Lung (tissue), 12 donors: ENCODE measurements around the gene GPM6B. TPM values are rescaled to one million over a fixed set of nuclear protein-coding genes. Genes with fewer than 3 reads are reported as not detected.

Experiments used
- ATAC-seq: fragments of 200-7000 bp; cut with Tn5 transposase; one replicate; pipeline ENCODE4 v1.9.1; 2020; ENCODE audit warnings: moderate number of reproducible peaks; ENCODE audit not compliant: insufficient read depth, low FRiP score
- DNase-seq, 3 donors: peaks; one replicate each; pipeline ENCODE4 v3.0.0-alpha.2; 2013 to 2017
- H3K27ac ChIP-seq, 2 donors: one replicate each; pipeline ENCODE4 v1.5.1; 2013; ENCODE audit warnings: mild to moderate bottlenecking in 2 of 2, moderate library complexity in 2 of 2, control low read depth in 1 of 2, inconsistent platforms in 1 of 2, low read depth in 1 of 2, low read length in 1 of 2
- H3K27me3 ChIP-seq, 3 donors: one replicate each; pipeline ENCODE4 v1.5.1; 2013; ENCODE audit warnings: low read length in 2 of 3; ENCODE audit not compliant: control insufficient read depth in 3 of 3, insufficient read depth in 3 of 3
- H3K36me3 ChIP-seq, 4 donors: one replicate each; pipeline ENCODE4 v1.5.1; 2013; ENCODE audit warnings: low read length in 4 of 4, mild to moderate bottlenecking in 1 of 4, moderate library complexity in 1 of 4; ENCODE audit not compliant: control insufficient read depth in 4 of 4, insufficient read depth in 4 of 4
- H3K4me1 ChIP-seq, 5 donors: one replicate each; pipeline ENCODE4 v1.5.1; 2013; ENCODE audit warnings: low read length in 5 of 5, mild to moderate bottlenecking in 2 of 5, moderate library complexity in 1 of 5; ENCODE audit not compliant: control insufficient read depth in 5 of 5, insufficient read depth in 5 of 5
- H3K4me3 ChIP-seq: one replicate; pipeline ENCODE4 v1.5.1; 2013; ENCODE audit warnings: mild to moderate bottlenecking, control low read depth, moderate library complexity
- H3K9ac ChIP-seq, 2 donors: one replicate each; pipeline ENCODE4 v1.5.1; 2013; ENCODE audit warnings: low read length in 2 of 2, control low read depth in 1 of 2; ENCODE audit not compliant: insufficient read depth in 1 of 2
- H3K9me3 ChIP-seq, 4 donors: one replicate each; pipeline ENCODE4 v1.5.1; 2013; ENCODE audit warnings: low read length in 3 of 4, mild to moderate bottlenecking in 1 of 4, moderate library complexity in 1 of 4; ENCODE audit not compliant: control insufficient read depth in 4 of 4, insufficient read depth in 3 of 4
- WGBS, 2 donors: extraction: QIAGEN DNeasy Blood & Tissue Kit; methylation state at CpG; one replicate each; pipeline ENCODE4 v1.1.7; 2013; 5-methylcytosine and 5-hydroxymethylcytosine counted together
- polyA plus RNA-seq, 2 donors: library from polyadenylated mRNA; stranded (reverse); fragments of 200-250 nt; gene quantifications; one replicate each; pipeline ENCODE4 v1.2.1, GENCODE V29; 2013
- total RNA-seq, 2 donors: library from RNA; depleted of rRNA in 1 of 2; stranded (reverse); fragments of >200 nt in 1 of 2; gene quantifications; one replicate each; pipeline ENCODE4 v1.2.1, GENCODE V29; 2014 to 2021
- TF ChIP-seq, protein P1 (sequence below): IDR thresholded peaks from 2 replicates; pipeline ENCODE4 v1.5.1; 2012; ENCODE audit warnings: mild to moderate bottlenecking; ENCODE audit errors: control extremely low read depth, extremely low read depth
- donor health status: control.
- donor health status: control.
- donor health status: Bipolar disorder and iron deficiency.
- donor health status: healthy.
- donor health status: DM: yes; HTN: yes; CAD: no.

GPM6B gene
- total and polyA plus RNA-seq, 4 donors, result 3.9 to 18.0 (median 9.5) TPM

DNA sequence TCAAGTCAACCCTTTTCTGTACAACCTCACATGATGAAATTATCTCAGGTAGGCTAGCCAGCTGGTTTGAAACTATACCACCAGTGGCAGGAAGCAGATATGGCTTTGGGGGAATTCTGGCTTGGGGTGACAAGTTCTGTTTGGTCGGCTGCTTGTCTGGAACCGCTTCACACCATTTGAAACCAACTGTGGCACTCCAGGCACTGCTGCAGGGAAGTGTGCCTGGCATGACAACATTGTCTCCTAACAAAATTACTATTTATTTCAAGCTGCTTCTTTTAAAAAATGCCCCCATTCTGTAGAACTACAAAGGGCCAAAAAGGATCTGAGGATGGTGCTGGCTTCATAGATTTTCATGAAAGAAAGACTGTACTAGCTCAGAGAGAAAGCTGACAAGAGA lies 37.1 kb upstream of the GPM6B start:
- peaks cover 0 to 48% (median 26%) of the 10 kb centered on the region in 3 donors for H3K27me3 ChIP-seq
- H3K27ac ChIP-seq, result no peak overlapping the region
- no peak for ATAC-seq
- no peak overlapping the region for H3K9ac ChIP-seq
- H3K36me3 ChIP-seq, result no peaks in the 10 kb centered on the region
- no peaks in the 10 kb centered on the region for H3K9me3 ChIP-seq
- H3K4me3 ChIP-seq, result no peak overlapping the region
- WGBS, 2 donors, result 80 to 84% methylated on average over 2 of the region's 2 CpGs
- TF ChIP-seq, protein P1, sequence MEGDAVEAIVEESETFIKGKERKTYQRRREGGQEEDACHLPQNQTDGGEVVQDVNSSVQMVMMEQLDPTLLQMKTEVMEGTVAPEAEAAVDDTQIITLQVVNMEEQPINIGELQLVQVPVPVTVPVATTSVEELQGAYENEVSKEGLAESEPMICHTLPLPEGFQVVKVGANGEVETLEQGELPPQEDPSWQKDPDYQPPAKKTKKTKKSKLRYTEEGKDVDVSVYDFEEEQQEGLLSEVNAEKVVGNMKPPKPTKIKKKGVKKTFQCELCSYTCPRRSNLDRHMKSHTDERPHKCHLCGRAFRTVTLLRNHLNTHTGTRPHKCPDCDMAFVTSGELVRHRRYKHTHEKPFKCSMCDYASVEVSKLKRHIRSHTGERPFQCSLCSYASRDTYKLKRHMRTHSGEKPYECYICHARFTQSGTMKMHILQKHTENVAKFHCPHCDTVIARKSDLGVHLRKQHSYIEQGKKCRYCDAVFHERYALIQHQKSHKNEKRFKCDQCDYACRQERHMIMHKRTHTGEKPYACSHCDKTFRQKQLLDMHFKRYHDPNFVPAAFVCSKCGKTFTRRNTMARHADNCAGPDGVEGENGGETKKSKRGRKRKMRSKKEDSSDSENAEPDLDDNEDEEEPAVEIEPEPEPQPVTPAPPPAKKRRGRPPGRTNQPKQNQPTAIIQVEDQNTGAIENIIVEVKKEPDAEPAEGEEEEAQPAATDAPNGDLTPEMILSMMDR, result no peak
- DNase-seq, result no peak
- H3K4me1 ChIP-seq, result no peaks in the 10 kb centered on the region

DNA sequence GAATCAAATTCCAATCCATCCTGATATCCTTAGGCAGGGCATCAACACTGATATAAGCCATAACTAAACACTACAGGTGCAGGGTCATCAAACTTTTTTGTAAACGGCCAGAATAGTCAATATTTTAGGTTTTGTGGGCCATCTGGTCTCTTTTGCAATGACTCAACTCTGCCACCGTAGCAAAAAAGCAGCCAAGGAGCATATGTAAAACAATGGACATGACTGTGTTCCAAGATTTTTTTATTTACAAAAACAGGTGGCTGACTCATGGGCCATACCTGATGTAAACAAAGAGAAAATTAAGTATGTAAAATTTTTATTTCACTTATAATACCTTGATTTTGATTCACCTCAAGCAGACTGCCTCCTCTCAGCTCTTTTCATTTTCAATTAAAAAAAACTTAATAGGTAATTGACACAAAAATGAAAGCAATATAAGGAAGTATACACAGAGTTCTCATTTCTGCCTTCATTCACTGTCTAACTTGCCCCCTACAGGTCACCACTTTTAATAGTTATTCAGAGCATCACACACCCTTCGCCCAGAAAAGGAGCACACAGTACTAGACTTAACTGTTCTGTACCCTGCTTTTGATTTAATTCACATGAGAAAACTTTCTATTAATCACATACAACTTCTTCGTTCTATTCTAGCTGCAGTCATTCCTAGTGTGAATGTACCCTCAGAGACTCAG lies 35.3 kb upstream of the GPM6B start:
- ATAC-seq, result no peak
- WGBS, 2 donors, result 72 to 79% methylated on average over 4 of the region's 4 CpGs

DNA sequence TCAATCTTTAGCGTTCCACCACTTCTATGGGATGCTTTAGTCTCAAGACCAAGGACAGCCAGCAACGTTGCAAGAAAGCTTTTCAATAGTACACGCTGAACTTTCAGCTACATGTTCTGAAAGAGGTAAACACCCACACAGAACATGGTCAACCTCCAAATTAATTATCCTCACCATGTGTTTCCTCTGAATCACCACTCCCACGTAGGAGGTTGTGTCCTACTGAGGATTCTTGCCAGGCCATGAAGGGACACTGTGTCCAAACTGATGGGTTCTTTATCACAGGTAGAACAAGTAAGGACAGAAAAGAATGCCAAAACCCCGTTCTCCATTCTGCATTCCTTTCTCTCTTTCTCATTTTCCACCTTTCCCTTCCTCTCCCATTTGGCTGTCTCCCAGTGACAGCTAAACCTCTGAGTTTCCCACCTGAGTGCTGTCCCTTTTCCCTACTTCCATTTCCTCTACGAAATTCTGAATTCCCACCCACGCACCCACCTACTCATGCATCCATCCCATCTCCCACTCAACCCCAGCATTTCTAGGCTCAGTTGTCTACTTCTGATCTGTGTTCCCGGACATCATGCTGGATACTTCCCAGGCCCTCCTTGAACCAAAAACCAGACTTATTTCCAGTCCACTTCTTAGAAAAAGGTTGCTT lies 29.0 kb upstream of the GPM6B start:
- DNase-seq, result no peak

More for the DNA sequence above, 35.3 kb upstream of the GPM6B start:
- Histone ChIP-seq H3K27ac (no peak overlapping the region), H3K9ac (no peak overlapping the region), H3K36me3 (no peaks in the 10 kb centered on the region), H3K4me3 (no peak overlapping the region), H3K4me1 (no peaks in the 10 kb centered on the region), H3K9me3 (peaks cover 0 to 2% (median 0%) of the 10 kb centered on the region in 4 donors), H3K27me3 (peaks cover 0 to 46% (median 24%) of the 10 kb centered on the region in 3 donors)
- TF ChIP-seq, protein P1, result no peak
- DNase-seq, result no peak

More for the DNA sequence above, 29.0 kb upstream of the GPM6B start:
- 78 to 88% methylated on average over 8 of the region's 8 CpGs for whole genome bisulfite sequencing, 2 donors
- Histone ChIP-seq H3K4me1 (no peaks in the 10 kb centered on the region), H3K36me3 (no peaks in the 10 kb centered on the region), H3K9ac (no peak overlapping the region), H3K27ac (no peak overlapping the region), H3K27me3 (peaks cover 0 to 57% (median 31%) of the 10 kb centered on the region in 3 donors), H3K4me3 (no peak overlapping the region), H3K9me3 (peaks cover 0 to 2% (median 0%) of the 10 kb centered on the region in 4 donors)
- ATAC-seq, result no peak
- TF ChIP-seq, protein P1, result no peak
